SK-N-SH (cell line): ENCODE data around the gene CELF2. TPM values are rescaled to one million over a fixed set of nuclear protein-coding genes. Genes with fewer than 3 reads are reported as not detected.

ENCODE experiments used
- CTCF ChIA-PET: fragments of 300-600, 350-600 bp; formaldehyde crosslinking; extraction: SDS; loops from one replicate; lab custom pipeline; 2021; lab: Yijun Ruan, JAX
- POLR2A ChIA-PET: fragments of 350-600 bp; sonication (Branson Sonifier 250); formaldehyde crosslinking; extraction: SDS; loops from one replicate; lab custom pipeline; 2020; ENCODE audit warnings: antibody characterized with exemption, inconsistent platforms; lab: Yijun Ruan, JAX
- DNase-seq: peaks from one replicate; pipeline ENCODE4 v3.0.0; 2012
- H2AFZ ChIP-seq: fragments of 200-600 bp; sonication (generic); 2 replicates; pipeline ENCODE4 v1.8.1; 2016; ENCODE audit warnings: antibody characterized with exemption, mild to moderate bottlenecking, low read depth
- H3F3A ChIP-seq: fragments of 200-600 bp; sonication (generic); replicated peaks from 2 replicates; pipeline ENCODE3; 2016; ENCODE audit warnings: antibody characterized with exemption, mild to moderate bottlenecking; ENCODE audit not compliant: insufficient read depth
- H3K27ac ChIP-seq, 2 experiments: fragments of 200-500 bp in 1 of 2; fragments of 200-600 bp in 1 of 2; sonication (Bioruptor generic) in 1 of 2; sonication (generic), shearing (Covaris generic) in 1 of 2; 2 replicates each; pipeline versions ENCODE4 v1.5.1 to v1.6.1; 2014 to 2016; ENCODE audit warnings: low read depth in 2 of 2, inconsistent platforms in 1 of 2, low read length in 1 of 2, mild to moderate bottlenecking in 1 of 2, mixed read lengths in 1 of 2
- H3K27me3 ChIP-seq: fragments of 200-600 bp; sonication (generic), shearing (Covaris generic); 2 replicates; pipeline ENCODE4 v1.6.1; 2016; ENCODE audit warnings: mixed run types; ENCODE audit not compliant: insufficient read depth
- H3K36me3 ChIP-seq, 2 experiments: fragments of 200-500 bp in 1 of 2; fragments of 200-600 bp in 1 of 2; sonication (Bioruptor generic) in 1 of 2; sonication (generic) in 1 of 2; replicated peaks in 1 of 2; 2 replicates each; pipeline versions ENCODE3 to v1.5.1; 2014 to 2016; ENCODE audit warnings: low read length in 1 of 2, mild to moderate bottlenecking in 1 of 2; ENCODE audit not compliant: insufficient read depth in 2 of 2, control insufficient read depth in 1 of 2
- H3K4me1 ChIP-seq, 2 experiments: fragments of 200-500 bp in 1 of 2; fragments of 200-600 bp in 1 of 2; sonication (Bioruptor generic) in 1 of 2; sonication (generic), shearing (Covaris generic) in 1 of 2; 2 replicates each; pipeline versions ENCODE4 v1.5.1 to v1.6.1; 2014 to 2016; ENCODE audit warnings: low read depth in 1 of 2, low read length in 1 of 2, mixed run types in 1 of 2; ENCODE audit not compliant: insufficient read depth in 2 of 2, control insufficient read depth in 1 of 2
- H3K4me2 ChIP-seq: fragments of 200-600 bp; sonication (generic), shearing (Covaris generic); 2 replicates; pipeline ENCODE4 v1.6.1; 2017; ENCODE audit warnings: mixed run types
- H3K4me3 ChIP-seq, 2 experiments: fragments of 200-500 bp in 1 of 2; fragments of 200-600 bp in 1 of 2; sonication (Bioruptor generic) in 1 of 2; sonication (generic), shearing (Covaris generic) in 1 of 2; 2 replicates each; pipeline versions ENCODE4 v1.5.1 to v1.8.1; 2014 to 2016; ENCODE audit warnings: low read depth in 2 of 2, inconsistent platforms in 1 of 2, low read length in 1 of 2, mild to moderate bottlenecking in 1 of 2, mixed read lengths in 1 of 2, moderate library complexity in 1 of 2
- H3K79me2 ChIP-seq: fragments of 200-600 bp; sonication (generic); 2 replicates; pipeline ENCODE4 v1.8.1; 2017; ENCODE audit warnings: mild to moderate bottlenecking; ENCODE audit not compliant: insufficient read depth
- H3K9ac ChIP-seq: fragments of 200-600 bp; sonication (generic); 2 replicates; pipeline ENCODE4 v1.6.1; 2017; ENCODE audit warnings: mixed run types
- H3K9me2 ChIP-seq: fragments of 200-600 bp; sonication (generic); 2 replicates; pipeline ENCODE4 v1.6.1; 2017; ENCODE audit warnings: mixed run types
- H3K9me3 ChIP-seq: fragments of 200-600 bp; sonication (generic); 2 replicates; pipeline ENCODE4 v1.6.1; 2017; ENCODE audit warnings: mixed run types, mild to moderate bottlenecking, moderate library complexity
- H4K20me1 ChIP-seq: fragments of 200-600 bp; sonication (generic); 2 replicates; pipeline ENCODE4 v1.6.1; 2017; ENCODE audit warnings: mild to moderate bottlenecking, mixed run types; ENCODE audit not compliant: insufficient read depth
- CHD2 ChIP-seq: fragments of 150-350 bp; IDR thresholded peaks from 2 replicates; pipeline ENCODE4 v1.6.1; 2018; ENCODE audit warnings: low read length; ENCODE audit not compliant: partially characterized antibody
- ELF1 ChIP-seq: IDR thresholded peaks from 2 replicates; pipeline ENCODE4 v1.4.0; 2012
- EP300 ChIP-seq, 2 experiments: IDR thresholded peaks; 2 replicates each; pipeline versions ENCODE4 v1.4.0 to v1.6.1; 2012; ENCODE audit warnings: borderline replicate concordance in 1 of 2, low read depth in 1 of 2, low read length in 1 of 2
- FOSL2 ChIP-seq: IDR thresholded peaks from 2 replicates; pipeline ENCODE4 v1.4.0; 2012; ENCODE audit warnings: low read depth, mild to moderate bottlenecking, moderate library complexity, borderline replicate concordance
- FOXJ3 ChIP-seq: sonication (generic); formaldehyde crosslinking; IDR thresholded peaks from 2 replicates; pipeline ENCODE4 v1.5.1; 2020; ENCODE audit warnings: mild to moderate bottlenecking, missing genetic modification reagents
- GABPA ChIP-seq: IDR thresholded peaks from 2 replicates; pipeline ENCODE4 v1.4.0; 2012; ENCODE audit warnings: low read depth, mild to moderate bottlenecking
- JUND ChIP-seq: IDR thresholded peaks from 2 replicates; pipeline ENCODE4 v1.4.0; 2012
- MEF2A ChIP-seq: IDR thresholded peaks from 2 replicates; pipeline ENCODE4 v1.4.0; 2012; ENCODE audit warnings: low read depth, borderline replicate concordance
- MXI1 ChIP-seq: IDR thresholded peaks from 2 replicates; pipeline ENCODE4 v1.6.1; 2012; ENCODE audit warnings: mild to moderate bottlenecking, low read depth, low read length, improper control_type of control experiment
- NFIC ChIP-seq: IDR thresholded peaks from 2 replicates; pipeline ENCODE4 v1.4.0; 2012; ENCODE audit warnings: borderline replicate concordance
- NRF1 ChIP-seq: IDR thresholded peaks from 2 replicates; pipeline ENCODE4 v1.6.1; 2012; ENCODE audit warnings: low read depth, mild to moderate bottlenecking, low read length
- POLR2AphosphoS5 ChIP-seq: IDR thresholded peaks from 2 replicates; pipeline ENCODE4 v1.6.1; 2012; ENCODE audit warnings: low read depth, low read length
- RAD21 ChIP-seq: IDR thresholded peaks from 2 replicates; pipeline ENCODE4 v1.6.1; 2012; ENCODE audit warnings: mild to moderate bottlenecking, low read length
- RFX5 ChIP-seq: IDR thresholded peaks from 2 replicates; pipeline ENCODE4 v1.6.1; 2012; ENCODE audit warnings: mild to moderate bottlenecking, improper control_type of control experiment, low read length
- RXRA ChIP-seq: IDR thresholded peaks from 2 replicates; pipeline ENCODE4 v1.4.0; 2012; ENCODE audit warnings: low read depth, mild to moderate bottlenecking, borderline replicate concordance
- SIN3A ChIP-seq: IDR thresholded peaks from 2 replicates; pipeline ENCODE4 v1.6.1; 2012; ENCODE audit warnings: low read depth, mild to moderate bottlenecking, low read length, moderate library complexity, borderline replicate concordance
- SMC3 ChIP-seq: IDR thresholded peaks from 2 replicates; pipeline ENCODE4 v1.6.1; 2012; ENCODE audit warnings: low read depth, low read length, improper control_type of control experiment
- TAF1 ChIP-seq: IDR thresholded peaks from 2 replicates; pipeline ENCODE4 v1.6.1; 2012; ENCODE audit warnings: low read depth, mild to moderate bottlenecking, low read length, moderate library complexity, borderline replicate concordance
- TEAD4 ChIP-seq: IDR thresholded peaks from 2 replicates; pipeline ENCODE4 v1.4.0; 2012; ENCODE audit warnings: mild to moderate bottlenecking, borderline replicate concordance; ENCODE audit not compliant: insufficient read depth
- WGBS: methylation state at CpG from one replicate; pipeline ENCODE4 v1.1.6; 2017; ENCODE audit warnings: low lambda C conversion rate; 5-methylcytosine and 5-hydroxymethylcytosine counted together
- polyA plus RNA-seq, 3 experiments: library from polyadenylated mRNA; depleted of rRNA; stranded (reverse); fragments of >200 nt; gene quantifications; 2 replicates each; pipeline ENCODE4 v1.2.3, GENCODE V29; 2012
- TF ChIP-seq, protein P1 (sequence below): fragments of 150-350 bp; IDR thresholded peaks from 2 replicates; pipeline ENCODE4 v1.6.1; 2017; ENCODE audit warnings: antibody characterized with exemption, low read length, low read depth, borderline replicate concordance
- TF ChIP-seq, protein P2 (sequence below): IDR thresholded peaks from 2 replicates; pipeline ENCODE4 v1.4.0; 2012; ENCODE audit warnings: low read depth

The CELF2 gene
- polyA plus RNA-seq, 1 of the 3 experiments (the other 2 are of a cell fraction), result 0.03 TPM

DNA sequence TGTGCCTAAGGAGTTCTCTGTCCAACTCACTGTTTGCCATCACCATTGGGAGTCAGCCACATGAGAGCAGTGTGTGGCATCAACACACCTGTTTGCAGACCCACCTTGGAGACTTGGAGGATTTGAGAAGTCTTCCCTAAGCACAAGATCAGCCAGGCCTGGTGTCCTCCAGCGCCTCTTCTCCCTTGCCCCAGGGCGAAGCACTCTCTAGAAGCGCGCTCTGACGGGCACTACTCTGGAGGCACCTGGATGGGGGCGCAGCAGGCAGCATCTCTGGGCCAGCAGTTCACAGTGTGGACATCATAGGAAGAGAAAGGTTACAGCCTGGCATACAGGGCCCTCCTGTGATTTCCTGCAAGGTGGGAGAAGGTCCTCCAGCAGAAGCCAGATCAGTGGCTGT lies 289.3 kb downstream of the CELF2 start:
- DNase-seq, result no peak
- H3K79me2 ChIP-seq, result no peaks in the 10 kb centered on the region
- no peaks in the 10 kb centered on the region for H3F3A ChIP-seq
- POLR2A ChIA-PET, result no interaction called here
- no peak overlapping the region for H3K4me2 ChIP-seq
- H3K9me3 ChIP-seq, result no peaks in the 10 kb centered on the region
- no peaks in the 10 kb centered on the region for H3K4me1 ChIP-seq
- CTCF ChIA-PET, result no interaction called here
- WGBS, result 54% methylated on average over 4 of the region's 6 CpGs
- no peak overlapping the region for H3K9ac ChIP-seq
- H3K9me2 ChIP-seq, result no peaks in the 10 kb centered on the region
- H3K27me3 ChIP-seq, result no peaks in the 10 kb centered on the region
- H3K4me3 ChIP-seq, result no peak overlapping the region
- H2AFZ ChIP-seq, result no peak overlapping the region
- TF ChIP-seq MXI1 (no peak), NFIC (no peak), JUND (no peak), FOSL2 (no peak), SIN3A (no peak), RFX5 (no peak), FOXJ3 (CRISPR knock-in tag) (no peak), RAD21 (no peak), RXRA (no peak), EP300 (IDR thresholded peaks at IDR 0.05; ENCODE audit: borderline replicate concordance in 1 of 2, low read depth in 1 of 2, low read length in 1 of 2) (no peak)
- TF ChIP-seq, protein P1, sequence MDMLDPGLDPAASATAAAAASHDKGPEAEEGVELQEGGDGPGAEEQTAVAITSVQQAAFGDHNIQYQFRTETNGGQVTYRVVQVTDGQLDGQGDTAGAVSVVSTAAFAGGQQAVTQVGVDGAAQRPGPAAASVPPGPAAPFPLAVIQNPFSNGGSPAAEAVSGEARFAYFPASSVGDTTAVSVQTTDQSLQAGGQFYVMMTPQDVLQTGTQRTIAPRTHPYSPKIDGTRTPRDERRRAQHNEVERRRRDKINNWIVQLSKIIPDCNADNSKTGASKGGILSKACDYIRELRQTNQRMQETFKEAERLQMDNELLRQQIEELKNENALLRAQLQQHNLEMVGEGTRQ, result no peak
- TF ChIP-seq, protein P2, sequence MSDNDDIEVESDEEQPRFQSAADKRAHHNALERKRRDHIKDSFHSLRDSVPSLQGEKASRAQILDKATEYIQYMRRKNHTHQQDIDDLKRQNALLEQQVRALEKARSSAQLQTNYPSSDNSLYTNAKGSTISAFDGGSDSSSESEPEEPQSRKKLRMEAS, result no peak
- H4K20me1 ChIP-seq, result no peaks in the 10 kb centered on the region
- H3K27ac ChIP-seq, result no peak overlapping the region
- no peaks in the 10 kb centered on the region for H3K36me3 ChIP-seq

DNA sequence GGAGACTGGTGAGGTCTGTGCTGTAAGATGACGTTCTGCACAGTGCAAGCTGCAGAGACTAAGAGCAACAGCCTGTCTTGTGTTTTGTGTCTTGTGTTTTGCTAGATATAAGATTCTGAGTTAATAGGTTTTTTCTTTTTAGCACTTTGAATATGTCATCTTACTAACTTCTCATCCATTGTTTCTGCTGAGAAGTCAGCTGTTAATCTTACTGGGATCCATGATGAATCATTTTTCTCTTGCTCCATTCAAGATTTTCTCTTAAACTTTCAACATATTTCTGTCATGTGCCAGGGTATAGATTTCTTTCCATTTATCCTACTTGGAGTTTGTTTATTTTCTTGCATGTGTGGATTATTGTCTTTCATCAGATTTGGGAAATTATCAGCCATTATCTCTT lies 290.3 kb downstream of the CELF2 start:
- DNase-seq, result no peak
- 0% methylated on average over 1 of the region's 1 CpG for WGBS
- TF ChIP-seq RFX5 (no peak), TAF1 (no peak), SIN3A (no peak), SMC3 (no peak), ELF1 (no peak), CHD2 (no peak), GABPA (no peak), EP300 (IDR thresholded peaks at IDR 0.05; ENCODE audit: borderline replicate concordance in 1 of 2, low read depth in 1 of 2, low read length in 1 of 2) (no peak), POLR2AphosphoS5 (no peak), TEAD4 (no peak), NFIC (no peak), MEF2A (no peak), NRF1 (no peak)
- TF ChIP-seq, protein P2, result no peak
- TF ChIP-seq, protein P1, result no peak
- ChIA-PET POLR2A (no interaction called here), CTCF (interaction anchor here (2.3 kb wide), 1 partner anchor 38 kb away, joined by 5 read pairs; no protein-coding TSS in a partner anchor)
- no peak overlapping the region for H3K27ac ChIP-seq
- H3K9me2 ChIP-seq, result no peaks in the 10 kb centered on the region
- H3K36me3 ChIP-seq, result no peaks in the 10 kb centered on the region
- no peaks in the 10 kb centered on the region for H3K27me3 ChIP-seq
- H3K9ac ChIP-seq, result no peak overlapping the region
- H2AFZ ChIP-seq, result no peak overlapping the region
- H4K20me1 ChIP-seq, result no peaks in the 10 kb centered on the region
- H3K4me1 ChIP-seq, result no peaks in the 10 kb centered on the region
- no peaks in the 10 kb centered on the region for H3K79me2 ChIP-seq
- H3K9me3 ChIP-seq, result no peaks in the 10 kb centered on the region
- no peak overlapping the region for H3K4me3 ChIP-seq
- no peak overlapping the region for H3K4me2 ChIP-seq
- no peaks in the 10 kb centered on the region for H3F3A ChIP-seq
